Mucosa of descending colon (tissue), 3 donors: ENCODE measurements around the gene TIMP2. TPM values are rescaled to one million over a fixed set of nuclear protein-coding genes. Genes with fewer than 3 reads are reported as not detected.

Source experiments
- ATAC-seq: fragments of 200-7000 bp; cut with Tn5 transposase; one replicate; pipeline ENCODE4 v1.9.1; 2020; ENCODE audit warnings: mild to moderate bottlenecking, moderate library complexity
- DNase-seq, 3 donors: peaks; one replicate each; pipeline ENCODE4 v3.0.0-alpha.2; 2020
- H3K36me3 ChIP-seq: fragments of 200-600 bp; one replicate; pipeline ENCODE4 v1.8.0; 2021; ENCODE audit warnings: low read depth, mild to moderate bottlenecking
- H3K4me1 ChIP-seq: fragments of 200-600 bp; one replicate; pipeline ENCODE4 v1.8.0; 2021; ENCODE audit warnings: low read depth, mild to moderate bottlenecking
- H3K4me3 ChIP-seq: fragments of 200-600 bp; one replicate; pipeline ENCODE4 v1.8.0; 2021; ENCODE audit warnings: mild to moderate bottlenecking
- H3K9me3 ChIP-seq: fragments of 200-600 bp; one replicate; pipeline ENCODE4 v1.8.0; 2021; ENCODE audit warnings: mild to moderate bottlenecking
- CTCF ChIP-seq: fragments of 200-600 bp; IDR thresholded peaks from one replicate; pipeline ENCODE4 v1.8.0; 2022; ENCODE audit warnings: antibody characterized with exemption, mild to moderate bottlenecking
- intact Hi-C, 2 donors: fragments of 100-400 bp; cut with DNase I in 1 of 2; cut with micrococcal nuclease in 1 of 2; formaldehyde crosslinking; loops; one replicate each; pipeline versions ENCODE4 v1.11.0 to v1.11.1; 2022; cut with DNase I, micrococcal nuclease
- total RNA-seq, 3 donors: library from RNA; stranded (reverse); fragmentation: NEBNext Ultra II Directional in 2 of 3; extraction: Animal tissue kit (Norgen Biotek cat#: 25700) in 2 of 3; gene quantifications; one replicate each; pipeline versions ENCODE4 v1.2.1 to v1.2.4, GENCODE V29; 2021 to 2023
- donor health status: DM: no; HTN: no; CAD: no; lungs with moderate emphysema.
- donor health status: DM: no; HTN: no; CAD: no.
- donor health status: DM: no; HTN: yes; CAD: no.

Gene TIMP2
- total RNA-seq, 3 donors from 2014 or later, result 44.9 to 268 (median 91.3) TPM

- peaks cover 4% of the 10 kb centered on the region for H3K4me1 ChIP-seq
- DNase-seq, result no peak
- no peaks in the 10 kb centered on the region for H3K9me3 ChIP-seq
- H3K36me3 ChIP-seq, result no peaks in the 10 kb centered on the region
- intact Hi-C loops, result no loop called here
- TF ChIP-seq CTCF, result no peak
- H3K4me3 ChIP-seq, result no peak overlapping the region
- ATAC-seq, result no peak
Measured at GRCh38 chr17:78940258-78940657, 15.1 kb upstream of the TIMP2 start.

- DNase-seq, result no peak
- no peak for ATAC-seq
- intact Hi-C loops, result no loop called here
- Histone ChIP-seq H3K4me3 (no peak overlapping the region), H3K36me3 (no peaks in the 10 kb centered on the region), H3K9me3 (no peaks in the 10 kb centered on the region), H3K4me1 (peaks cover 8% of the 10 kb centered on the region)
- no peak for TF ChIP-seq CTCF
Measured at GRCh38 chr17:78939615-78940014, 14.4 kb upstream of the TIMP2 start.

- ATAC-seq, result no peak
- H3K36me3 ChIP-seq, result no peaks in the 10 kb centered on the region
- peaks cover 14% of the 10 kb centered on the region for H3K4me1 ChIP-seq
- no peak for DNase-seq
- no peaks in the 10 kb centered on the region for H3K9me3 ChIP-seq
- intact Hi-C loops, result no loop called here
- TF ChIP-seq CTCF, result no peak
- no peak overlapping the region for H3K4me3 ChIP-seq
Measured at GRCh38 chr17:78937561-78937960, 12.4 kb upstream of the TIMP2 start.

- intact Hi-C loops, result no loop called here
- TF ChIP-seq CTCF, result no peak
- H3K4me1 ChIP-seq, result peaks cover 14% of the 10 kb centered on the region
- DNase-seq (peak in 1 of 3 donors; percentile 50), ATAC-seq (peak; percentile 31)
- no peak overlapping the region for H3K4me3 ChIP-seq
- no peaks in the 10 kb centered on the region for H3K36me3 ChIP-seq
- no peaks in the 10 kb centered on the region for H3K9me3 ChIP-seq
Measured at GRCh38 chr17:78935419-78936323, 10.5 kb upstream of the TIMP2 start.

- Histone ChIP-seq H3K4me1 (peaks cover 14% of the 10 kb centered on the region), H3K36me3 (no peaks in the 10 kb centered on the region), H3K9me3 (no peaks in the 10 kb centered on the region), H3K4me3 (no peak overlapping the region)
- intact Hi-C loops, result no loop called here
- DNase-seq (no peak), ATAC-seq (no peak)
- TF ChIP-seq CTCF, result no peak
Measured at GRCh38 chr17:78934681-78935418, 9.7 kb upstream of the TIMP2 start.
